Retinal pigment epithelial cell (primary cell): ENCODE measurements around the gene PANX2.

ENCODE experiments used
- DNase-seq: peaks from one replicate; pipeline ENCODE4 v3.0.0-alpha.2; 2010; ENCODE audit warnings: low read depth
- H3K4me3 ChIP-seq: 2 replicates; pipeline ENCODE4 v1.5.1; 2011; ENCODE audit warnings: mild to moderate bottlenecking, low read length, control low read depth, moderate library complexity
- CTCF ChIP-seq: conservative IDR thresholded peaks from 2 replicates; pipeline ENCODE4 v1.5.1; 2011; ENCODE audit warnings: low read depth, low read length, control low read depth, inconsistent platforms

PANX2 gene

GRCh38 chr22:50205781-50206569 is 35.4 kb downstream of the PANX2 start:
- TF ChIP-seq CTCF, result no peak
- H3K4me3 ChIP-seq, result no peak overlapping the region
- DNase-seq, result no peak

- no peak overlapping the region for H3K4me3 ChIP-seq
- peak; percentile 65 for TF ChIP-seq CTCF
- DNase-seq, result no peak
Observed at GRCh38 chr22:50206599-50206998, 36.1 kb downstream of the PANX2 start.

GRCh38 chr22:50207383-50208140 is 37.0 kb downstream of the PANX2 start:
- no peak for TF ChIP-seq CTCF
- H3K4me3 ChIP-seq, result no peak overlapping the region
- no peak for DNase-seq

- no peak for DNase-seq
- no peak overlapping the region for H3K4me3 ChIP-seq
- no peak for TF ChIP-seq CTCF
Observed at GRCh38 chr22:50208430-50208938, 38.0 kb downstream of the PANX2 start.

- H3K4me3 ChIP-seq, result no peak overlapping the region
- no peak for TF ChIP-seq CTCF
- DNase-seq, result no peak
Observed at GRCh38 chr22:50208939-50209892, 38.7 kb downstream of the PANX2 start.

GRCh38 chr22:50209893-50210292 is 39.4 kb downstream of the PANX2 start:
- no peak overlapping the region for H3K4me3 ChIP-seq
- DNase-seq, result no peak
- peak; percentile 95 for TF ChIP-seq CTCF
